HG03045 (cell line): ENCODE results near the gene OR51I2.
A peak's percentile ranks its signal among the peaks of the same experiment; 100 is the strongest.

Source experiments
- ATAC-seq: cut with Tn5 transposase; IDR thresholded peaks from one replicate; pipeline ENCODE4 v1.9.1; 2021; ENCODE audit warnings: mild to moderate bottlenecking, moderate library complexity; ENCODE audit not compliant: unreplicated experiment

OR51I2 gene

GRCh38 chr11:5449023-5449422, at the start of gene OR51I2:
TSS of gene OR51I2 (plus strand) at chr11:5449323. CDS start at chr11:5453489, 4,166 bp downstream.
- ATAC-seq = no peak

- ATAC-seq = no peak
Observed at GRCh38 chr11:5405173-5405572, 44.0 kb upstream of the OR51I2 start.

GRCh38 chr11:5420993-5421392, 28.1 kb upstream of the OR51I2 start:
- no peak for ATAC-seq

- ATAC-seq = no peak
Observed at GRCh38 chr11:5421811-5422210, 27.3 kb upstream of the OR51I2 start, which contains the start of gene OR51Q1. TSS of gene OR51Q1 (plus strand) at chr11:5422111. CDS start at chr11:5422201, 90 bp downstream.

GRCh38 chr11:5423131-5423530, 26.0 kb upstream of the OR51I2 start:
- ATAC-seq = no peak

- ATAC-seq = no peak
Observed at GRCh38 chr11:5441414-5441813, 7.7 kb upstream of the OR51I2 start, which contains the start of gene OR51I1. TSS of gene OR51I1 (minus strand) at chr11:5441514. CDS start at chr11:5441514, 0 bp downstream.

GRCh38 chr11:5443835-5444393, 5.2 kb upstream of the OR51I2 start:
- ATAC-seq = no peak

GRCh38 chr11:5449432-5449831, 309 bp downstream of the OR51I2 start:
- no peak for ATAC-seq

GRCh38 chr11:5460983-5461621, 12.0 kb downstream of the OR51I2 start:
- no peak for ATAC-seq

GRCh38 chr11:5467527-5467926, 18.4 kb downstream of the OR51I2 start:
- ATAC-seq = no peak

GRCh38 chr11:5473921-5474320, 24.8 kb downstream of the OR51I2 start:
- no peak for ATAC-seq

GRCh38 chr11:5476186-5476819, 27.2 kb downstream of the OR51I2 start:
- peak; percentile 84 for ATAC-seq

GRCh38 chr11:5486003-5486402, 36.9 kb downstream of the OR51I2 start:
- ATAC-seq = no peak

- no peak for ATAC-seq
Observed at GRCh38 chr11:5486421-5486820, 37.3 kb downstream of the OR51I2 start.

- ATAC-seq = no peak
Observed at GRCh38 chr11:5488385-5488784, 39.3 kb downstream of the OR51I2 start, which contains the start of gene OR52D1. TSS of gene OR52D1 (plus strand) at chr11:5488685. CDS start at chr11:5488707, 22 bp downstream.

- ATAC-seq = no peak
Observed at GRCh38 chr11:5488798-5489399, 39.8 kb downstream of the OR51I2 start.

GRCh38 chr11:5489576-5490357, 40.6 kb downstream of the OR51I2 start:
- ATAC-seq = no peak

GRCh38 chr11:5499671-5500070, 50.5 kb downstream of the OR51I2 start:
- no peak for ATAC-seq

- ATAC-seq = no peak
Observed at GRCh38 chr11:5500393-5500801, 51.3 kb downstream of the OR51I2 start.

- no peak for ATAC-seq
Observed at GRCh38 chr11:5504403-5504921, 55.3 kb downstream of the OR51I2 start.
